Measurements from ENCODE around the gene TSPOAP1.

- no peak for TF ChIP-seq CTCF (conservative IDR thresholded peaks at IDR 0.05)
- no peak for TF ChIP-seq ZFX (IDR thresholded peaks at IDR 0.05)
Observed at GRCh38 chr17:58318065-58318481, 10.5 kb downstream of the TSPOAP1 start.
